ENCODE data around the gene KREMEN1.

DNA sequence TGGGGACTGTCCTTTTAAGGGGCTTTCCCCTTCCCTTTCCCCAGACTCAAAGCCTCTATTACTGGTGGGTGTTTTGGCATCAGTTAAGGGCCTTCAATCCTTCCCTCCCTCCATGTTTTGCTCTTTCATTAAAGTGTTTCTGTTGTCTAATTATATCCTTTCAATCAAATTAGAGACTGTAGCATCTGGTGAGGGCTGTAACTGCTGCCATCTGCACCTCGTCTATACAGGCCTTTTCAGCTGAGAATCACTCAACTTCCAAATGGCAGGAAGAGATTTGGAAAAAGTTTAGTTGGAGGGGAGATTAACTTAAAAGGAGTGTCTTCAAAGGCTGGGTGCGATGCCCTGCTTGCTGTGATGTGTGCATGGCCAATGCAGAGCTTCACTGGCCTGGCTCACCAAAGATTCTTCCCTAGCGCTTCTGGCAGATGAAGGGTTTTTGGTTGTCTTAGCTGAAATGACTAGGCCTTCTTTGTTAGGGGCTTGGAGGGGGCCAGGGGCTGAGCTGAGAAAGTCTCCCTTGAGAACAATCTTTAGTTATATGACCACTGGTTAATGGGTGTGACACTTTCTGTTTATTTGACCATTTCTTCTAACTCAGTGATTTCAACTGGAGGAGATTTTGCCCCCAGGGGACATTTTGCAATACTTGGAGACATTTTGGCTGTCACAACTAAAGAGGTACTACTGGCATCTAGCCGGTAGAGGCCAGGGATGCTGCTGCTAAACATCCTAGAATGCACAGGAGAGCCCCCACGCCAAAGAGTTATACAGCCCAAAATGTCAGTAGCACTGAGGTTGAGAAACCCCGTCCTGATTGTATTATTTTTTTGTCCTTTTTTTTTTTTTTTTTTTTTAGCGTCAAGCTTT lies 7.5 kb downstream of the KREMEN1 start:
- TF ChIP-seq CTCF (IDR thresholded peaks at IDR 0.05), result no peak
- no peak for TF ChIP-seq POLR2AphosphoS5 (IDR thresholded peaks at IDR 0.05; ENCODE audit: insufficient read depth in 1 of 2, low read depth in 1 of 2)
